Suppressor macrophage treated with lipopolysaccharide for 1 hour (primary cell): ENCODE data around the gene AP2S1.
"Not testable (repeated sequence)": the region's sequence is repeated elsewhere in the genome, so short reads cannot be mapped to it uniquely, and the experiment has no call there.

ENCODE experiments used
- DNase-seq, 3 donors: peaks; one replicate each; pipeline ENCODE4 v3.0.0-alpha.2; 2020 to 2022

AP2S1 gene

DNA sequence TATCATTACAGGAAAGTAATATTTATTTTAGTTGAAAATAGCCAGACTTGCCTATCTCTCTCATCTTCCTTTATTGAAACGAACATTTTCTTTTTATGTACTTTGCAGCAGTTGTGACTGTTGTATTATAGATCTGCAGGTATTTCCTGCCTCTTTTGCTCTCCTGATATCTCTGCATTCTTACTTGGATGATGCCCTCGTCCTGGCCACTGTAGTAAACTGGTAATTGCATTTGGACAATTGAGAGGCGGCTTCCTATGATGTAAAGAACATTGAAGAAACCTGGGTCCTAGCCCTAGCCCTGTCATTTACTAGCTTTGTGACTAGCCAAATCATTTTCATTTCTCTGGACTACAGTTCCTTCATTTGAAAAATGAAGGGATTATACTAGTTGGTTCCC lies 16.5 kb upstream of the AP2S1 start:
- no peak for DNase-seq

- DNase-seq: no peak
Measured at GRCh38 chr19:46866407-46867136, 15.9 kb upstream of the AP2S1 start.

DNA sequence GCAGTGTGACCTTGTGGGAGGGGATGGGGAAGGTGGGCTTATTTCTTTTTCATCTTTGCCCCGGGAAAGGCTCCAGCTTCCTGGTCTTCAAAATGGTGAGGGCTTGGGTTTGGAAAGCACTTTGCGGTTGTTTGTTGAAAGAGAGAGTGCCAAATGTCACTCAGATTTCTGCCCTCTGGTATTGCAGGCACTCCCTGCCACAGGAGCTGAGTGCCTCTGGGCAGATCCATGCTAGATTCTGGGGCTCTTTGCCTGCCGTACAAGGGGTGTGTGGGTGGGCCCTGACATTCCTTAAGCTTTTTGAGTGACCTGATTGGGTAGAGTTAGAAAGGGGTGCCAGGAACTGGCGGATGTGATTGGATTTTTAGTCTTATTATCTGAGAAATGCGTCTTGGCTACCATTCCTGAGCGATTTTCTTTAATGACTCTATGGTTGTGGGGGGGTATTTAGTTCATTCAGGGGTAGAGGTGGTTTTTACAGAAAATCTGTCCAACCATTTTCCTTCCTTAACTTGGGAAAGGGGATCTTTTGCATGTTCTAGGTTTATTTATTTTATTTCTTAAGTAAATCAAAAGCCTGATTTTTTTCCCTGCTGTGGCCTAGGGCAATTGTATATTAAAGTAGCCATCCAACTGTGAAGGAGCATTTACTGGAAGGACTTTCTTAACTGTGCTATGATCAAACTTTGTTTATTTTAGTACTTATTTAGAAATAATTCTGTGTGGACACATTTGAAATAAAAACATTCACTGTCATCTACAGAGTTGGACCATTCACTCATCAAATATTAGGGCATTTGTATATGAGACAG lies 13.4 kb upstream of the AP2S1 start:
- no peak for DNase-seq

GRCh38 chr19:46862974-46863632 lies 12.5 kb upstream of the AP2S1 start:
- DNase-seq: no peak

- no peak for DNase-seq
Measured at GRCh38 chr19:46862503-46862834, 11.8 kb upstream of the AP2S1 start.

GRCh38 chr19:46861691-46862502 lies 11.3 kb upstream of the AP2S1 start:
- DNase-seq: peak in 2 of 3 donors; percentile 21 to 27

GRCh38 chr19:46860846-46861690 lies 10.4 kb upstream of the AP2S1 start, which contains the start of gene ARHGAP35:
Gene ARHGAP35, plus strand, starts transcription at chr19:46860997. Its CDS starts 57,679 bp downstream, at chr19:46918676.
- peak in 2 of 3 donors; percentile 27 to 92 for DNase-seq

GRCh38 chr19:46860125-46860845 lies 9.6 kb upstream of the AP2S1 start:
- peak; percentile 96 to 99 (median 98) for DNase-seq

- DNase-seq: peak in 1 of 3 donors; percentile 22
Measured at GRCh38 chr19:46859637-46860124, 9.0 kb upstream of the AP2S1 start.

- peak; percentile 92 to 95 (median 95) for DNase-seq
Measured at GRCh38 chr19:46856062-46857022, 5.7 kb upstream of the AP2S1 start.

DNA sequence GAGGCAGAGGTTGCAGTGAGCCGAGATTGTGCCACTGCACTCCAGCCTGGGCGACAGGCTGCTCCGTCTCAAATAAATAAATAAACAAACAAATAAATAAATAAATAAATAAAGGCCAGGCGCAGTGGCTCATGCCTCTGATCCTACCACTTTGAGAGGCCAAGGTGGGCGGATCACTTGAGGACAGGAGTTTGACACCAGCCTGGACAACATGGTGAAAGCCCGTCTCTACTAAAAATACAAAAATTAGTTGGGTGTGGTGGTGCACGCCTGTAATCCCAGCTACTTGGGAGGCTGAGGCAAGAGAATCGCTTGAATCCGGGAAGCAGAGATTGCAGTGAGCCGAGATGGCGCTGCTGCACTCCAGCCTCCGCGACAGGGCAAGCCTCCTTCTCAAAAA lies 4.1 kb upstream of the AP2S1 start:
- DNase-seq: not testable (repeated sequence)

DNA sequence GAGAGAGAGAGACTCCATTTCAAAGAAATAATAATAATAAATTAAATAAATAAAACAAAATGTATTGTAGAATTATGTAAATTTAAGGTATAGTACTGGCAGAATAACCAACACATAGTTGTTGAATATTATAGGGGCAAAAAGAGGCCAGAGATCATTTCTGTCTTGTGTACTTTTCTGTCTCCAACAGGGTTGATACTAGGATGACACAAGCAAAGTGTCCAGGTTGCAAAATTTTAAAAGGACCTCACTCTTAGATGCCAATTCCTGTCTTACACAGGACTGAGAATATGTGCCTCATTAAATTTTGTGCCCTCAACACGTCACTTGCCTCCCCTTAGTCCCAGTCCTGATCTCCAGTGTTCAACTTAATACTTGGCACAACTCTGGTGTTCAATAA lies 2.2 kb upstream of the AP2S1 start:
- DNase-seq: no peak

- peak; percentile 25 to 48 (median 26) for DNase-seq
Measured at GRCh38 chr19:46849610-46850009, 1.0 kb downstream of the AP2S1 start.

GRCh38 chr19:46848389-46848788 lies 2.3 kb downstream of the AP2S1 start:
- no peak for DNase-seq

GRCh38 chr19:46847528-46847927 lies 3.1 kb downstream of the AP2S1 start:
- DNase-seq: no peak

- DNase-seq: peak; percentile 41 to 53 (median 47)
Measured at GRCh38 chr19:46845959-46846459, 4.6 kb downstream of the AP2S1 start.

DNA sequence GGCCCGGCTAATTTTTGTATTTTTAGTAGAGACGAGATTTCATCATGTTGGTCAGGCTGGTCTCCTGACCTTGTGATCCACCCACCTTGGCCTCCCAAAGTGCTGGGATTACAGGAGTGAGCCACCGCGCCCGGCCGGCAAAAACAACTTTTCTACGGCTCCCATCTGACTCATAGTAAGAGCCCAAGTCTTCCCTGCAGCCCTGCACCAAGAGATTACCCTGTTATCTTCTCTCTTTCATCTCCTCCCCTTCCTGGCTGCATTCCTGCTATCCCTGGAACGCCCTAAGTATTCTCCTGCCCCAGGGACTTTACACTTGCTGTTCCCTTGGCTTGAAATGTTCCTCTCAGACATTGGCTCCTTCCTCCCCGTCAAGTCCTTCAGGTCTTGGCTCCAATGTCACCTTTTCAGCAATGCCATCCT lies 6.6 kb downstream of the AP2S1 start:
- DNase-seq: no peak

DNA sequence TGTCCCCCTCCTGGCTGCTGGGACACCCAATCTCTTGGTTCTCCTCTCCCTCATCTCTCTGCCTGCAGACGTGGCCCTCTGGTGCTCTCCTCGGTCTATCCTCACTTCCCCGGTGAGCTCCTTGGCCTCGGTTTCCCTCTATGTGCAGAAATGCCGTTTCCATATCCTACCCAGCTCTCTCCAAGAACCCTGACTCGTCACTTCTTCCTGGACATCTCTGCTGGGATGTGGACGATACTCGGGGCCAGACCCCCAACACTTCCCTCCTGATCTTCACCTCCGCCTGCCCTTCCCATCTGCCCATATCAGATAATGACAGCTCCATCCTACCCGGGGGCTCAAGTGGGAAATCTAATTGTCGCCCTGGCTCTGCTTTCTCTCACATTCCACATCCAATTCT lies 7.9 kb downstream of the AP2S1 start:
- DNase-seq: no peak

GRCh38 chr19:46841458-46842083 lies 9.1 kb downstream of the AP2S1 start:
- DNase-seq: no peak
